HL-60 (cell line): ENCODE results near the gene GRID1.
A peak's percentile ranks its signal among the peaks of the same experiment; 100 is the strongest.

Experiments used
- DNase-seq, 2 experiments: peaks; one replicate each; pipeline ENCODE4 v3.0.0-alpha.2; 2010 to 2020; ENCODE audit warnings: low read depth in 1 of 2, low spot score in 1 of 2
- H3K27ac ChIP-seq: fragments of 250-450 bp; sonication (Bioruptor Pico); replicated peaks from 2 replicates; pipeline ENCODE4 v1.5.1; 2020; ENCODE audit warnings: mild to moderate bottlenecking, moderate library complexity
- H3K27me3 ChIP-seq: fragments of 250-450 bp; sonication (Bioruptor Pico); 2 replicates; pipeline ENCODE4 v1.5.1; 2021; ENCODE audit warnings: mild to moderate bottlenecking, moderate library complexity; ENCODE audit not compliant: insufficient read depth, poor library complexity, severe bottlenecking
- H3K4me3 ChIP-seq: replicated peaks from 2 replicates; pipeline ENCODE4 v1.5.1; 2011; ENCODE audit warnings: mild to moderate bottlenecking, control low read depth, low read length; ENCODE audit not compliant: insufficient read depth
- GABPA ChIP-seq: IDR thresholded peaks from 2 replicates; pipeline ENCODE4 v1.6.1; 2012; ENCODE audit warnings: low read depth
- POLR2AphosphoS5 ChIP-seq: IDR thresholded peaks from 2 replicates; pipeline ENCODE4 v1.6.1; 2012; ENCODE audit warnings: low read depth
- REST ChIP-seq: IDR thresholded peaks from 2 replicates; pipeline ENCODE4 v1.6.1; 2012; ENCODE audit warnings: low read depth; ENCODE audit not compliant: insufficient replicate concordance
- SPI1 ChIP-seq: IDR thresholded peaks from 2 replicates; pipeline ENCODE4 v1.6.1; 2012; ENCODE audit warnings: low read depth, mild to moderate bottlenecking, borderline replicate concordance
- TF ChIP-seq, protein P1 (sequence below): IDR thresholded peaks from one replicate; pipeline ENCODE4 v1.5.1; 2011; ENCODE audit warnings: low read length, control low read depth, inconsistent platforms; ENCODE audit not compliant: insufficient read depth

Gene GRID1

GRCh38 chr10:86229376-86229775 is 137.2 kb downstream of the GRID1 start:
- no peaks in the 10 kb centered on the region for H3K27me3 ChIP-seq
- H3K4me3 ChIP-seq, result no peak overlapping the region
- DNase-seq, result no peak
- TF ChIP-seq SPI1 (no peak), GABPA (no peak), POLR2AphosphoS5 (no peak), REST (no peak)
- TF ChIP-seq, protein P1, sequence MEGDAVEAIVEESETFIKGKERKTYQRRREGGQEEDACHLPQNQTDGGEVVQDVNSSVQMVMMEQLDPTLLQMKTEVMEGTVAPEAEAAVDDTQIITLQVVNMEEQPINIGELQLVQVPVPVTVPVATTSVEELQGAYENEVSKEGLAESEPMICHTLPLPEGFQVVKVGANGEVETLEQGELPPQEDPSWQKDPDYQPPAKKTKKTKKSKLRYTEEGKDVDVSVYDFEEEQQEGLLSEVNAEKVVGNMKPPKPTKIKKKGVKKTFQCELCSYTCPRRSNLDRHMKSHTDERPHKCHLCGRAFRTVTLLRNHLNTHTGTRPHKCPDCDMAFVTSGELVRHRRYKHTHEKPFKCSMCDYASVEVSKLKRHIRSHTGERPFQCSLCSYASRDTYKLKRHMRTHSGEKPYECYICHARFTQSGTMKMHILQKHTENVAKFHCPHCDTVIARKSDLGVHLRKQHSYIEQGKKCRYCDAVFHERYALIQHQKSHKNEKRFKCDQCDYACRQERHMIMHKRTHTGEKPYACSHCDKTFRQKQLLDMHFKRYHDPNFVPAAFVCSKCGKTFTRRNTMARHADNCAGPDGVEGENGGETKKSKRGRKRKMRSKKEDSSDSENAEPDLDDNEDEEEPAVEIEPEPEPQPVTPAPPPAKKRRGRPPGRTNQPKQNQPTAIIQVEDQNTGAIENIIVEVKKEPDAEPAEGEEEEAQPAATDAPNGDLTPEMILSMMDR, result no peak
- H3K27ac ChIP-seq, result no peak overlapping the region

DNA sequence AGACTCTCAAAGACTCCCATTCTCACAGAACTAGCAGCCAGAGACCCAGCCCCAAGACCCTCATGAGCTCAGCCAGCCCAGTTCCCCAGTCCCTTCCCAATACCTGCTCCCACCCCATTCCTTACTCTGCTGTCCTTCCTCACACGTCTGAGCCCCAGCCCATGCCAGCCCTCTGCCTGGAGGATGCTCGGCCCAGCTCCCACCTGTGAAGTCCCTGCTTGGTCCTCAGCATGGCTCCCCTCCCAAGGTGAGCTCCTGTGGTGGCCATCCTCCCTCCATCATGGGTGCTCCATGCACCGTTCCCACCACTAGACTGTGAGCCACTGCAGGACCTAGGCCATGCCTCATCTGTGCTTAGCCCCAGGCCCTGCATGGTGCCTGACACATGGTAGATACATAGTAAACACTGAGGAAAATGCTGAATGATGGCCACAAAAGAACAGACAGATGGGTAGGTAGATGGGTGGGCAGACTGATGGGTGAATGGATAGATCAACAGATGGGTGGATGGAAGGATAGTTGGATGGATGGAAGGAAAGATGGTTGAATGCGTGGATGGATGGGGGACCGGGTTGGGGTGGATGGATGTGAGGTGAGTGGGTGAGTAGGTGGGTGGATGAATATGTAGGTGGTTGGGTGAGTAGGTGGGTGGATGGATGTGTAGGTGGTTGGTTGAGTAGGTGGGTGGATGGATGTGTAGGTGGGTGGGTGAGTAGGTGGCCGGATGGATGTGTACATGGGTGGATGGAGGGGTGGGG is 138.9 kb downstream of the GRID1 start:
- TF ChIP-seq SPI1 (no peak), REST (no peak), GABPA (no peak), POLR2AphosphoS5 (no peak)
- TF ChIP-seq, protein P1, result no peak
- Histone ChIP-seq H3K27me3 (no peaks in the 10 kb centered on the region), H3K4me3 (no peak overlapping the region), H3K27ac (peak overlapping the region; percentile 59)
- DNase-seq, result no peak

GRCh38 chr10:86226781-86227201 is 139.8 kb downstream of the GRID1 start:
- Histone ChIP-seq H3K27me3 (no peaks in the 10 kb centered on the region), H3K27ac (peak overlapping the region; percentile 59), H3K4me3 (no peak overlapping the region)
- peak; percentile 85 to 95 for DNase-seq
- TF ChIP-seq REST, result no peak
- peak; percentile 32; the same call in 1 of the 2 replicates for TF ChIP-seq GABPA
- TF ChIP-seq POLR2AphosphoS5, result peak; percentile 99
- TF ChIP-seq SPI1, result peak; percentile 96
